Measurements from ENCODE around the gene PIGQ. TPM values are rescaled to one million over a fixed set of nuclear protein-coding genes. Genes with fewer than 3 reads are reported as not detected.

Gene PIGQ
- total and polyA plus RNA-seq, 2 of the 4 experiments (the other 2 are of a cell fraction): 5.9 to 36.8 TPM

- no peaks in the 10 kb centered on the region for H3K4me1 ChIP-seq (ENCODE audit: control insufficient read depth, insufficient read depth, low read length)
- CTCF ChIA-PET: no interaction called here
- WGBS, 2 experiments (ENCODE audit: extremely low coverage in 2 of 2, insufficient read length in 1 of 2): 99% methylated on average over 17 of the region's 21 CpGs; no CpG with 5 or more reads in 1 of the 2 experiments
These were observed 21.2 kb upstream of the PIGQ start for GRCh38 chr16:548586-548985.

More at GRCh38 chr16:548586-548985, 21.2 kb upstream of the PIGQ start:
- dilution Hi-C loops (cut with HindIII; ENCODE audit: low sequenced_read_pairs, unreplicated experiment): no loop called here
- H4K8ac ChIP-seq (ENCODE audit: low read depth in 2 of 2, low read length in 2 of 2): no peak overlapping the region
- H3K23ac ChIP-seq (ENCODE audit: low read depth, low read length): no peak overlapping the region
- H2AFZ ChIP-seq (replicated peaks; ENCODE audit: low read length, poor library complexity): no peak overlapping the region
- H3K36me3 ChIP-seq (ENCODE audit: control insufficient read depth, insufficient read depth, low read length): peaks cover 31% of the 10 kb centered on the region
- H2BK120ac ChIP-seq (ENCODE audit: low read depth, low read length): no peak overlapping the region
- in situ Hi-C loops (cut with MboI; ENCODE audit: low sequenced_read_pairs): no loop called here
- intact Hi-C loops (cut with micrococcal nuclease): no loop called here
- POLR2A ChIA-PET (ENCODE audit: unreplicated experiment): no interaction called here
- no peak overlapping the region for H3K9ac ChIP-seq (ENCODE audit: low read depth, low read length)
- no peak for DNase-seq
- no peaks in the 10 kb centered on the region for H3K9me1 ChIP-seq (ENCODE audit: insufficient read depth, low read length)
- H3K4me3 ChIP-seq (ENCODE audit: insufficient read depth, low read depth, low read length): no peak overlapping the region
- H3K56ac ChIP-seq (ENCODE audit: extremely low read depth, insufficient read depth, low read length): no peak overlapping the region
- no peak overlapping the region for H3K27ac ChIP-seq (ENCODE audit: insufficient read depth, low read length)
- TF ChIP-seq, protein P1, sequence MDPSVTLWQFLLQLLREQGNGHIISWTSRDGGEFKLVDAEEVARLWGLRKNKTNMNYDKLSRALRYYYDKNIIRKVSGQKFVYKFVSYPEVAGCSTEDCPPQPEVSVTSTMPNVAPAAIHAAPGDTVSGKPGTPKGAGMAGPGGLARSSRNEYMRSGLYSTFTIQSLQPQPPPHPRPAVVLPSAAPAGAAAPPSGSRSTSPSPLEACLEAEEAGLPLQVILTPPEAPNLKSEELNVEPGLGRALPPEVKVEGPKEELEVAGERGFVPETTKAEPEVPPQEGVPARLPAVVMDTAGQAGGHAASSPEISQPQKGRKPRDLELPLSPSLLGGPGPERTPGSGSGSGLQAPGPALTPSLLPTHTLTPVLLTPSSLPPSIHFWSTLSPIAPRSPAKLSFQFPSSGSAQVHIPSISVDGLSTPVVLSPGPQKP (IDR thresholded peaks at IDR 0.05; ENCODE audit: borderline replicate concordance, low read depth, low read length): no peak
- TF ChIP-seq MXI1 (IDR thresholded peaks at IDR 0.05; ENCODE audit: borderline replicate concordance, low read depth, low read length) (no peak), CEBPB (IDR thresholded peaks at IDR 0.05; ENCODE audit: low read depth, low read length) (no peak), SMC3 (IDR thresholded peaks at IDR 0.05; ENCODE audit: low read depth, low read length) (no peak)
- TF ChIP-seq, protein P2, sequence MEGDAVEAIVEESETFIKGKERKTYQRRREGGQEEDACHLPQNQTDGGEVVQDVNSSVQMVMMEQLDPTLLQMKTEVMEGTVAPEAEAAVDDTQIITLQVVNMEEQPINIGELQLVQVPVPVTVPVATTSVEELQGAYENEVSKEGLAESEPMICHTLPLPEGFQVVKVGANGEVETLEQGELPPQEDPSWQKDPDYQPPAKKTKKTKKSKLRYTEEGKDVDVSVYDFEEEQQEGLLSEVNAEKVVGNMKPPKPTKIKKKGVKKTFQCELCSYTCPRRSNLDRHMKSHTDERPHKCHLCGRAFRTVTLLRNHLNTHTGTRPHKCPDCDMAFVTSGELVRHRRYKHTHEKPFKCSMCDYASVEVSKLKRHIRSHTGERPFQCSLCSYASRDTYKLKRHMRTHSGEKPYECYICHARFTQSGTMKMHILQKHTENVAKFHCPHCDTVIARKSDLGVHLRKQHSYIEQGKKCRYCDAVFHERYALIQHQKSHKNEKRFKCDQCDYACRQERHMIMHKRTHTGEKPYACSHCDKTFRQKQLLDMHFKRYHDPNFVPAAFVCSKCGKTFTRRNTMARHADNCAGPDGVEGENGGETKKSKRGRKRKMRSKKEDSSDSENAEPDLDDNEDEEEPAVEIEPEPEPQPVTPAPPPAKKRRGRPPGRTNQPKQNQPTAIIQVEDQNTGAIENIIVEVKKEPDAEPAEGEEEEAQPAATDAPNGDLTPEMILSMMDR (conservative IDR thresholded peaks at IDR 0.05; ENCODE audit: low read depth, low read length): no peak
- H2AK9ac ChIP-seq (replicated peaks; ENCODE audit: low read depth, low read length, poor library complexity): no peak overlapping the region
- H2BK5ac ChIP-seq (ENCODE audit: low read depth, low read length, poor library complexity, severe bottlenecking): no peak overlapping the region
- H3K9me3 ChIP-seq (ENCODE audit: control insufficient read depth, insufficient read depth, low read length): no peaks in the 10 kb centered on the region
- H3K27me3 ChIP-seq (ENCODE audit: control insufficient read depth, insufficient read depth, low read length): no peaks in the 10 kb centered on the region
- peaks cover 0 to 12% of the 10 kb centered on the region in 2 experiments; a peak in 2 of 4 replicates for H3K79me1 ChIP-seq (ENCODE audit: low read depth in 1 of 2, low read length in 2 of 2)
- no peak overlapping the region for H4K5ac ChIP-seq (ENCODE audit: low read depth, low read length)
- no peak overlapping the region for H2AK5ac ChIP-seq (ENCODE audit: low read depth, low read length)
- ATAC-seq (ENCODE audit: low read depth): no peak
- H3K14ac ChIP-seq (replicated peaks; ENCODE audit: low read depth, low read length): no peak overlapping the region
- no peak overlapping the region for H3K4ac ChIP-seq (ENCODE audit: low read depth, low read length)
- no peak overlapping the region for H4K91ac ChIP-seq (ENCODE audit: insufficient read depth, low read depth, low read length)
- no TSS peak for BruUV-seq (replicated peaks)
- no peak overlapping the region for H3K4me2 ChIP-seq (ENCODE audit: low read depth, low read length)
- no peak overlapping the region for H2BK20ac ChIP-seq (ENCODE audit: low read depth, low read length)
- no peak overlapping the region for H3K18ac ChIP-seq (ENCODE audit: low read depth, low read length)
- peaks cover 23% of the 10 kb centered on the region for H4K20me1 ChIP-seq (ENCODE audit: insufficient read depth, low read length)
- no peak overlapping the region for H2BK15ac ChIP-seq (ENCODE audit: low read depth, low read length)

All from IMR-90 (cell line).